Keratinocyte (primary cell): ENCODE results near the gene TLR6.

Source experiments
- EZH2 ChIP-seq: IDR thresholded peaks from one replicate; pipeline ENCODE4 v1.6.1; 2012; ENCODE audit warnings: inconsistent platforms, mild to moderate bottlenecking, low read length, moderate library complexity
- TF ChIP-seq, protein P1 (sequence below), 3 experiments: IDR thresholded peaks in 1 of 3; conservative IDR thresholded peaks in 1 of 3; optimal IDR thresholded peaks in 1 of 3; 2 replicates in 2 of 3; 3 replicates in 1 of 3; pipeline versions ENCODE3 to v1.5.1; 2011; ENCODE audit warnings: low read length in 3 of 3, mild to moderate bottlenecking in 3 of 3, moderate library complexity in 2 of 3, control low read depth in 1 of 3, inconsistent platforms in 1 of 3; ENCODE audit not compliant: insufficient read depth in 2 of 3; ENCODE audit errors: extremely low read depth in 1 of 3

DNA sequence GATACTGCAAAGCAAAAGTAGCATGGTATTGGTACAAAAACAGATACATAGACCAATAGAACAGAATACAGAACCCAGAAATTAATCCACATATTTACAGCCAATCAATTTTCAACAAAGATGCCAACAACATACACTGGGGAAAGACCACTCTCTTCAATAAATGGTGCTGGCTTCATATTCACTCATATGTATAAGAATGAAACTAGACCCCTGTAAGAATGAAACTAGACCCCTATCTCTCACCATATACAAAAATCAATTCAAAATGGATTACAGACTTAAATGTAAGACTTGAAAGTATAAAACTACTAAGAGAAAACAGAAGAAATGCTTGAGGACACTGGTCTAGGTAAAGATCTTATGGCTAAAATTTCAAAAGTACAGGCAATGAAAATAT, 19.3 kb downstream of the TLR6 start:
- TF ChIP-seq, protein P1, sequence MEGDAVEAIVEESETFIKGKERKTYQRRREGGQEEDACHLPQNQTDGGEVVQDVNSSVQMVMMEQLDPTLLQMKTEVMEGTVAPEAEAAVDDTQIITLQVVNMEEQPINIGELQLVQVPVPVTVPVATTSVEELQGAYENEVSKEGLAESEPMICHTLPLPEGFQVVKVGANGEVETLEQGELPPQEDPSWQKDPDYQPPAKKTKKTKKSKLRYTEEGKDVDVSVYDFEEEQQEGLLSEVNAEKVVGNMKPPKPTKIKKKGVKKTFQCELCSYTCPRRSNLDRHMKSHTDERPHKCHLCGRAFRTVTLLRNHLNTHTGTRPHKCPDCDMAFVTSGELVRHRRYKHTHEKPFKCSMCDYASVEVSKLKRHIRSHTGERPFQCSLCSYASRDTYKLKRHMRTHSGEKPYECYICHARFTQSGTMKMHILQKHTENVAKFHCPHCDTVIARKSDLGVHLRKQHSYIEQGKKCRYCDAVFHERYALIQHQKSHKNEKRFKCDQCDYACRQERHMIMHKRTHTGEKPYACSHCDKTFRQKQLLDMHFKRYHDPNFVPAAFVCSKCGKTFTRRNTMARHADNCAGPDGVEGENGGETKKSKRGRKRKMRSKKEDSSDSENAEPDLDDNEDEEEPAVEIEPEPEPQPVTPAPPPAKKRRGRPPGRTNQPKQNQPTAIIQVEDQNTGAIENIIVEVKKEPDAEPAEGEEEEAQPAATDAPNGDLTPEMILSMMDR (optimal IDR thresholded peaks at IDR 0.05 in 1 of 3, IDR thresholded peaks at IDR 0.05 in 1 of 3, conservative IDR thresholded peaks at IDR 0.05 in 1 of 3; ENCODE audit: extremely low read depth in 1 of 3, insufficient read depth in 2 of 3, low read length in 3 of 3): no peak
- TF ChIP-seq EZH2: no peak
